Sigmoid colon (tissue), 3 donors: ENCODE measurements around the gene IL12RB1.

ENCODE experiments used
- POLR2A ChIP-seq, 2 donors: fragments of 450-650 bp; IDR thresholded peaks; one replicate each; pipeline ENCODE4 v1.6.1; 2016; ENCODE audit warnings: antibody characterized with exemption in 2 of 2, mild to moderate bottlenecking in 2 of 2, moderate library complexity in 2 of 2
- TF ChIP-seq, protein P1 (sequence below), 4 experiments: fragments of 450-650 bp in 3 of 4; fragments of 200-600 bp in 1 of 4; IDR thresholded peaks; one replicate each; pipeline ENCODE4 v1.5.1; 2016 to 2019; ENCODE audit warnings: antibody characterized with exemption in 4 of 4, mild to moderate bottlenecking in 3 of 4, moderate library complexity in 2 of 4

DNA sequence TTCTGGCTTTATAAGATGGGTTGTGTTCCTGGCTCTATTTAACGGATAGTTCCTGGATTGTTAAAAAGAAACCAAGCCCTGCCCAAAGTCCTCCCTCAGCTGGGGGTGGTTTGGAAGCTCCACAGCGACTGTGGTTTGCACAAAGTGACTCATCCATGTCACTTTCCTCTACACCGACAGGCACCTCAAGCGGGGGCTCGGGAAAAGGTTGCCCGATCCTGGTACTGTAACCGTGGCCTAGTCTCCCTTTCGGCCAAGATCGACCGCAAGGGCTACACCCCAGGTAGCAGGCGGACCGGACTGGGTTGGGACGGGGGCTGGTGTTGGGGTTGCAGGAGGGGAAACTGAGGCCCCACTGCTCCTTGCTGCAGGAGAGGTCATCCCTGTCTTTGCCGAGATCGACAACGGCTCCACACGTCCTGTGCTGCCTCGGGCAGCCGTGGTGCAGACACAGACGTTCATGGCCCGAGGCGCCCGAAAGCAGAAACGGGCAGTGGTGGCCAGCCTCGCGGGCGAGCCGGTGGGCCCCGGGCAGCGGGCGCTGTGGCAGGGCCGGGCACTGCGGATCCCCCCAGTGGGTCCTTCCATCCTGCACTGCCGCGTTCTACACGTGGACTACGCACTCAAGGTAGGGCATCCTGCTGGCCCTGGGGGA is 77.2 kb downstream of the IL12RB1 start:
- TF ChIP-seq POLR2A (IDR thresholded peaks at IDR 0.05): no peak
- TF ChIP-seq, protein P1, sequence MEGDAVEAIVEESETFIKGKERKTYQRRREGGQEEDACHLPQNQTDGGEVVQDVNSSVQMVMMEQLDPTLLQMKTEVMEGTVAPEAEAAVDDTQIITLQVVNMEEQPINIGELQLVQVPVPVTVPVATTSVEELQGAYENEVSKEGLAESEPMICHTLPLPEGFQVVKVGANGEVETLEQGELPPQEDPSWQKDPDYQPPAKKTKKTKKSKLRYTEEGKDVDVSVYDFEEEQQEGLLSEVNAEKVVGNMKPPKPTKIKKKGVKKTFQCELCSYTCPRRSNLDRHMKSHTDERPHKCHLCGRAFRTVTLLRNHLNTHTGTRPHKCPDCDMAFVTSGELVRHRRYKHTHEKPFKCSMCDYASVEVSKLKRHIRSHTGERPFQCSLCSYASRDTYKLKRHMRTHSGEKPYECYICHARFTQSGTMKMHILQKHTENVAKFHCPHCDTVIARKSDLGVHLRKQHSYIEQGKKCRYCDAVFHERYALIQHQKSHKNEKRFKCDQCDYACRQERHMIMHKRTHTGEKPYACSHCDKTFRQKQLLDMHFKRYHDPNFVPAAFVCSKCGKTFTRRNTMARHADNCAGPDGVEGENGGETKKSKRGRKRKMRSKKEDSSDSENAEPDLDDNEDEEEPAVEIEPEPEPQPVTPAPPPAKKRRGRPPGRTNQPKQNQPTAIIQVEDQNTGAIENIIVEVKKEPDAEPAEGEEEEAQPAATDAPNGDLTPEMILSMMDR (IDR thresholded peaks at IDR 0.05): no peak
